GM18861 (cell line): ENCODE data around the gene GSTM5.
"Not testable (repeated sequence)": the region's sequence is repeated elsewhere in the genome, so short reads cannot be mapped to it uniquely, and the experiment has no call there.

ENCODE experiments used
- ATAC-seq: cut with Tn5 transposase; IDR thresholded peaks from one replicate; pipeline ENCODE4 v1.9.1; 2021; ENCODE audit not compliant: unreplicated experiment

Gene GSTM5

DNA sequence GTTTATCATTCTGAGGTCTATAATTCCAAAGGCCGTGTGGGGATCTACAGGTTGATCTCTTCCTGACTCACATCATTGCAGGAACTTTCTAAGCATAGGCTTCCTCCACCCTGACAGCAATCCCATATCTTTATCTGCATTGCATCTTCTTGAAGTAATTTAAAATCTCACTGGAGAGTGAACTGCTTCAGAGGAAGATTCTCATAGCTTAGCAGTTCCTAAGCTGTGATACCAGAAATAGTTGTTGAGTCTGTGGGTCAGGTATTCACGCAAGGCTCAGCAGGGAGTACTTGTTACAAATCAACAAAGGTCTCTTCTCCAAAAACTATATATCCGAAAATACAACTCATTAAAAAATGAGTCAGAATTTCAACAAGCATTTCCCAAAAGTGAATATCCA is 16.9 kb upstream of the GSTM5 start:
- not testable (repeated sequence) for ATAC-seq

DNA sequence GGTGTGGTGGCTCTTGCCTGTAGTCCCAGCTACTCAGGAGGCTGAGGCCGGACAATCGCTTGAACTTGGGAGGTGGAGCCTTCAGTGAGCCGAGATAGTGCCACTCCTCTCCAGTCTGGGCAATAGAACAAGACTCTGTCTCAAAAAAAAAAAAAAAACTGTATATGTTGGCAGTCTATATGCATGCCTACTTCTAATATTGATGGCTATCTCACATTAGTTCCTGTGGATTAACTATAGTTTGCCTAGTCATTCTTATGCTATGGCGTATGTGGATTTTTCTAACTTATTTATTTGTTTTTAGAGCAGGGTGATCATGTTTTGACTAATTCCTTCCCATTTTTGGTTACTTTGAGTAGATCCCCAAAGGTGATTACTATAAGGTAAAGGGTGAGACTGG is 15.0 kb upstream of the GSTM5 start:
- no peak for ATAC-seq

DNA sequence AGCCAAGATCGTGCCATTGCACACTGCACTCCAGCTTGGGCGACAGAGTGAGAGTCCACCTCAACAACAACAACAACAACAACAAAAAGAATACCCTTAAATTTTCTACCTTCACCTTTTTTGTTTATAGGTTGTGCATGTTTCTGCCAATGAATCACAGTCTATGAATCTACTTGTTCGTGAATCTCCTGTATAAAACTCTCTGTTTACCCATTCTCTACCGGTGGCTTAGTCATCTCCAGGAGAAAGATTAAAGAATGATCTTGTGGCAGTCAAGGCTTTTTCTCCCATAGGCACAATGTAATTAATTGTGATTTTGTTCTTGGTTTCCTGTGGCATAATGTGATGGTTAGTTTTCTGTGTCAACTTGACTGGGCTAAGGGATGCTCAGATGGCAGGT is 14.2 kb upstream of the GSTM5 start:
- ATAC-seq, result not testable (repeated sequence)

DNA sequence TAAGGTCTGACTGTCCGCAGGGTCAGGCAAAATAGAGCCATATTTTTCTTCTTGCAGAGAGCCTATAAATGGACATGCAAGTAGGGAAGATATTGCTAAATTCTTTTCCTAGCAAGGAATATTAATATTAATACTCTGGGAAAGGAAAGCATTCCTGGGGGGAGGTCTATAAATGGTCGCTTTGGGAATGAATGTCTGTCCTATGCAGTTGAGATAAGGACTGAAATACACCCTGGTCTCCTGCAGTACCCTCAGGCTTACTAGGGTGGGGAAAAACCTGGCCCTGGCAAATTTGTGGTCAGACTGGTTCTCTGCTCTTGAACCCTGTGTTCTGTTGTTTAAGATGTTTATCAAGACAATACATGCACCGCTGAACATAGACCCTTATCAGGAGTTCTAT is 9.1 kb upstream of the GSTM5 start:
- not testable (repeated sequence) for ATAC-seq

DNA sequence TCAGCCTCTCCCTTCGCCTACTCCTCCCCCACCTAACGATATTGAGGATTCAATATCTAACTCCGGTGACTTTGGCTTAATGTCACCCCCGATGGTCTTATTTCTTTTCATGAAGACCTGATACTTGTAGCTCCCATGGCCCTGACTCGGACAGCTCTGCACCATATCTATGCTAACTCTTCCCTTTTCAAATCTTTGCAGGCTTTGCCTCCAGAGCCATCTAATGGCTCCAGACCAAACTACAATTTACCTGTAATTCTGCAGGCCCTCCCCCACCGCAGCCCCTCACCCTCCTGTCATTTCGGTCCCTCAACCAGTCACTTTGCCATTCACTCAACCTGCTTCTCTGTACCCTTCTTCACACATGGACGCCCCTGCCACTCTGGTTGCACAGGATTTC is 7.9 kb upstream of the GSTM5 start:
- no peak for ATAC-seq

DNA sequence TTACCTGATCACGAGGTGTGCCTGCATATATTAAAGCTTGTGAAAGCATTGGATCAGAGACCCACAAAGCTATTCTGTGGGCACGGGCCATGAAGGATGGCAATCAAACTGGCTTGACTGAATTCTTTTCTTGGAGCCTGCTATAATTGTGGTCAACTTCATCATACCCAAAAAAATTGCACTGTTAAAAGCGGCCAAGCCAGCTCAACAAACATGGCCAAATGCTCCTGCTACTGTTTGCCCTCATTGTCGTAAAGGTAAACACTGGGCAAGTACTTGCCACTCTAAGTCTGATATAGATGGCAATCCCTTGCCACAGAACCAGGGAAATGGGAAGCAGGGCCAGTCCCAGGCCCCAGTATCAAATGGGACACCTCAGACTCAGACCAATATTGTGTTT is 6.6 kb upstream of the GSTM5 start:
- ATAC-seq, result no peak

DNA sequence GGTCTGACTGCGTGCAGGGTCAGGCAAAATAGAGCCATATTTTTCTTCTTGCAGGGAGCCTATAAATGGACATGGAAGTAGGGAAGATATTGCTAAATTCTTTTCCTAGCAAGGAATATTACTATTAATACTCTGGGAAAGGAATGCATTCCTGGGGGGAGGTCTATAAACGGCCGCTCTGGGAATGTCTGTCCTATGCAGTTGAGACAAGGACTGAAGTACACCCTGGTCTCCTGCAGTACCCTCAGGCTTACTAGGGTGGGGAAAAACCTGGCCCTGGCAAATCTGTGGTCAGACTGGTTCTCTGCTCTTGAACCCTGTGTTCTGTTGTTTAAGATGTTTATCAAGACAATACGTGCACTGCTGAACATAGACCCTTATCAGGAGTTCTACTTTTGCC is 3.1 kb upstream of the GSTM5 start:
- ATAC-seq, result not testable (repeated sequence)

DNA sequence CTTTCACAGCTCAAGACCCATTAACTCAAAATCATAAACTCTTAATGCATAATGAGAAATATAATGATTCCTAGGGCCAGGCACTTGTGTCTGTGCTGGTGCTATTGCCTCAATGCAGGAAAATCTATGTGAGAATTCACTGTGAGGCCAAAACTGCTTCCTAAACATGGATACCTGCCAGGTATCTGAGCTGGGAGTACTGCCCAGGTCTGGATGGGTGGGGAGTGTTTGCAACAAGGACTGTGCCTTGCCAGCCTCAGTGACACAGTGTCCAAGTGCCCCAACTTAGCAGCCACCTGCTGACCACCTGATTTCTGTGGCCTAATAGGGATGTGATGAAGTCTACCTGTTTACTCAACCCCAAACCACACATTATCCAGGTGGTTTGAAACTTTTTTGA is 2.2 kb upstream of the GSTM5 start:
- ATAC-seq, result not testable (repeated sequence)

DNA sequence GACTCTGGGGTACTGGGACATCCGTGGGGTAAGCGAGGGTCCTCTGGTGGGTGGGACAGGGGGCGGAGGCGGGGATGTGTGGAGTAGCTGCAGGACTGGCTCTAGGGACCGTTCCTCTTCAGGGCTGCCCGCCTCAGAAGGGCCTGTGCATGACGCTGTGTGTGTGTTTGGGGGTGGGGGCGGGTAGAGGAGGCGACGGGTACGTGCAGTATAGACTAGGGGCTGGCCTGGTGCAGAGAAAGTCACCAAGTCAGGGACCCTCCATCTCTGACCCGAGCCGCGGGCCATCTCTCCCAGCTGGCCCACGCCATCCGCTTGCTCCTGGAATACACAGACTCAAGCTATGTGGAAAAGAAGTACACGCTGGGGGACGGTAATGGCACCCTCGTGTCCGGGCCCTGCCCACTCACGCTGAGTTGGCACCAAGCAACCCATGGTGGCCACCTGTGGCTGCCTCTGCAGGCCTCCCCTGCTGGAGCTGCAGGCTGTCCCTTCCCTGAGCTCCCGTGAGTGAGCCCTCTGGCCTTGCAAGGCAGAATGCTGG is 342 bp downstream of the GSTM5 start:
- no peak for ATAC-seq

DNA sequence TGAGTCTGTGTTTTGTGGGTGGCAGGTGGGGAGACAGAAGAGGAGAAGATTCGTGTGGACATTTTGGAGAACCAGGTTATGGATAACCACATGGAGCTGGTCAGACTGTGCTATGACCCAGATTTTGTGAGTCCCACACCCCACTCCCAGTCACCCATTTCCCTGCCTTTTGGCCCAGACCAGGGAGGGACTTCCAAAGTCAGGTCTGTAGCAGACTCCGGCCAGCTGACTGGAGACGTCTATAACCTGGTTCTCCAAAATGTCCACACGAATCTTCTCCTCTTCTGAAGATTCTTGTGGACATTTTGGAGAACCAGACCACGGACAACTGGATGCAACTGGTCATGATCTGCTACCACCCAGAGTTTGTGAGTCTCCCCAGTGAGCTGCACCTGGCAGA is 1.6 kb downstream of the GSTM5 start:
- ATAC-seq, result no peak

DNA sequence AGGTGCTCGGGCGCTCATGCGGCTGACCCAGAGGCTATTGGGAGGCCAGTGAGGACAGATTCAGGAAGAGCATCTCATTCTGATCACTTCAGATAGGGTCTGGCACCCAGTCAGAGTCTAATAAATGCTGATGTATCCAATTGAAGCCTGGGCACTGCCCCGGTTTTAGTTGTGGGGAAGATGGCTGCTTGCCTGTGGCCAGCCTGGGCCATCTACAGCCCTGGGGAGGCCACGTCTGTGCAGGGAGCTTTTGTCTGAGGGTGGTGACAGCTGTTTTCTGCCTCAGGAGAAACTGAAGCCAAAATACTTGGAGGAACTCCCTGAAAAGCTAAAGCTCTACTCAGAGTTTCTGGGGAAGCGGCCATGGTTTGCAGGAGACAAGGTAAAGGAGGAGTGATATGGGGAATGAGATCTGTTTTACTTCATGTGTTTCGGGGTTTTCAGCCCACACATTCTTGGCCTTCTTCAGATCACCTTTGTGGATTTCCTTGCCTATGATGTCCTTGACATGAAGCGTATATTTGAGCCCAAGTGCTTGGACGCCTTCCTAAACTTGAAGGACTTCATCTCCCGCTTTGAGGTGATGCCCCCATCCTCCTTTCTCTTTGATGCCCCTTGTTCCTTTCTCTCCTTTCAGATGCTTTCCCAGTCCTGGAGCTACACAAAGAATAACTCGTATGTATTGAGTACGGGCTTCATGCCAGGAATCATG is 2.8 kb downstream of the GSTM5 start:
- no peak for ATAC-seq

DNA sequence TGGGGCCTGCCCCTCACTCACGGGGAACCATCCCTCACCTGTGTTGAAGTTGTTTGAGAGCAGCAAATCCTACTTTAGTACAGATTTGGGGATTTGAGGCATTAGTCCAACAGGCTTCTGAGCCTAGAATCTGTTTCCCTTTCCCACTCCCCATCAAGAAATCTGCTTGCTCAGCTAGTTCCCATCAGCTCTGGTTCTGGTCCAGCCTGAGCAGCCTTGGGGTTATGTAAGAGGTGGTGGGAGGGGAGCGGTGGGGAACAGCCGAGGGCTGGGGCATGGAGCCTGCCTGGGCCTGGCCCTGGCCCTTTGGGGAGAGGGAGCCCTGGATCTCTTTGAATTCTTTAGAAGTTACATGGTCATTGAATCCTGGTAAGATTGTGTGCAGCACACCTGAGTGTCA is 4.1 kb downstream of the GSTM5 start:
- ATAC-seq, result no peak

DNA sequence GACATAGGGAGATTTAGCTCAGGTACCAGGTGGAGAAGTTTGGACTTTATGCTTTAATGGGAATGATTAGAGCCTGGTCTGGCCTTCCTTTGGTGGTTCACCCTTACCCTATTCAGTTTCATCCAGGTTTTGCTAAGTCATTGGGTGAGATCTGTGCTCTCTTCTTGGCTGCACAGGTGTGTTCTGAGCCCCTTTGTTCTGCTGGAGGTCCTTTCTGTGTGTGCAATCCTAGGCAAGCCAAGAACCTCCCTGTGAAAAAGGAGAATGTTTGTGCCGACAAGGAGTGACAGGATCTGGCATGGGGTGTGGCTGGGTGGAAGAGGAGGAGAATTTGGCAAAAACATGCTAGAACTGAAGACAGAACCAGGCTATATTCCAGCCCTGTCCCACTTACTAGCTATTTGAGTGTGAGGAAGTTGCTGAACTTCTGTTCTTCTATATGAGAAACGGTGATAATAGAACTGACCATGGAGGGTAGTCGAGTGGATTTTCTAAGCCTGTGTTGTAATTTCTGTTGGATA is 4.6 kb downstream of the GSTM5 start:
- no peak for ATAC-seq

DNA sequence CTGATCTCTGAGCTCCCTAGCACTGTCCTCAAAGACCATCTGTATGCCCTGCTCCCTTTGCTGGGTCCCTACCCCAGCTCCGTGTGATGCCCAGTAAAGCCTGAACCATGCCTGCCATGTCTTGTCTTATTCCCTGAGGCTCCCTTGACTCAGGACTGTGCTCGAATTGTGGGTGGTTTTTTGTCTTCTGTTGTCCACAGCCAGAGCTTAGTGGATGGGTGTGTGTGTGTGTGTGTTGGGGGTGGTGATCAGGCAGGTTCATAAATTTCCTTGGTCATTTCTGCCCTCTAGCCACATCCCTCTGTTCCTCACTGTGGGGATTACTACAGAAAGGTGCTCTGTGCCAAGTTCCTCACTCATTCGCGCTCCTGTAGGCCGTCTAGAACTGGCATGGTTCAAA is 5.7 kb downstream of the GSTM5 start:
- ATAC-seq, result no peak

DNA sequence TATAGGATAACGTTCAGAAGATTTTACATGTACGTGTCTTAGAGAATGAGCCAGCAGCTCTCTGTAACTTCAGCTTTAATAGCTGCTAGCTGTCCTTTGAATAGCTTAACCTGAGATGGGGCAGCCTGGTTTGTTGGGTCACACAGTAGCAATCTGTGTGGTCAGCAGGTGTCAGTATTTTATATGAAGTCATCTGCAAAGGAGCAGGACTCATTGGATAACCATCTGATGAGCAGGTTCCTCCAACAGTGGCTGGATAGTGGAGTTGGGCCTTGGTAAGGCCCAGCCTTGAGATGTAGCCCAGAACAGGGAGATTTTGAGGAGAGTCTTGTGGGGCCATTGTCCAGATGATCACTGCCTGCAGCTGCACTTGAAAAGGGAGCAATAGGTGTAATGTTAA is 6.4 kb downstream of the GSTM5 start:
- ATAC-seq, result no peak

DNA sequence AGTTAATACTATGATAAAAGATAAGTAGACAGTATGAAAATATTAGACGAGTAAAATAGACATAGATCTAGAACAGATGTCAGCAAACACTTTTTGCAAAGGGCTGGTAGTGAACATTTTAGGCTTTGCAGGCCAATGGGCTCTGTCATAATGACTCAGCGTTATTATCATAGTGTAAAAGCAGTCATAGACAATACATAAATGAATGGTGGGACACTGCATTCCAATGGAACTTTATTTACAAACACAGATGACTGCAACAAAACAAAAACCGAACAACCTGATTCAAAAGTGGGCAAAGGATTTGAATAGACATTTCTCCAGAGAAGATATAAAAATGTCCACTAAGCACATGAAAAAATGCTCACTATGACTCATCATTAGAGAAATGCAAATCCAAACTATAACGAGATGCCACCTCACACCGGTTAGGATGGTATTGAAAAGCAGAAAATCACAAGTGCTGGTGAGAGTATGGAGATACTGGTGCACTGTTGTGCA is 7.3 kb downstream of the GSTM5 start:
- peak; percentile 67 for ATAC-seq

DNA sequence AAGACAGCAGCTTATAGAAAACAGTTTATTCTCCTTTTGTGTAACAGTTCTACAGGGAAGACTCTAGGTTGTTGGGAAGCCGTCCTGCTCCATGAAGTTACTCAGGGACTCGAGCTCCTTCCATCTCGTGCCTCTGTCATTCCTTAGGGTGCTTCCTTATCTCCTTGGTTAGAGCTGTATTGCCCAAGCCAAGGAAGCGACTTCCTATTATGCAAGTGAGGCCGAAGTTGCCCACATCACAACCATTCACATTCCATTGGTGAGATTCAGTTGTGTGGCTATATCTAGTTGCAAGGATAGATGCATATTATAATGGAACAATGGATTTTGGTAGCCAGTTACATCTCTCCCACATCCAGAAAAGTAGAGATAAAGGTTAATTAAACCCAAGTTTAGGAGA is 9.0 kb downstream of the GSTM5 start:
- no peak for ATAC-seq

DNA sequence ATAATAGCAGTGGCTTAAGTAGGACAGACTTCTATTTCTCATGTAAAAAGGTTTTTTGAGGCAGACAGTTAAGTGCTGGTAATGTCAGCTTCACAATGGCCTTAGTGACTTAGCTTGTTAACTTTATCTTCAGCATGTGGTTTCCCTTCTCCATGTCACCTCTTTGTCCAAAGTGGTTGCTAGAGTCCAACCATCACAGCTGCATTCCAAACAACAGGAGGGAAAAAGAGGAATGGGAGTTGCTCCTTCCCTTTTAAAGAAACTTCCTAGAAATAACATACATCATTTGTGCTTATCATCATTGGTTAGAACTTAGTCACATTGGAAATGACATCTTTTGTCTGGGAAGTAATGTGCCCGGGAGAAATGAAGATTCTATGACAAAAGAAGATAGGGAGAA is 9.9 kb downstream of the GSTM5 start:
- no peak for ATAC-seq

DNA sequence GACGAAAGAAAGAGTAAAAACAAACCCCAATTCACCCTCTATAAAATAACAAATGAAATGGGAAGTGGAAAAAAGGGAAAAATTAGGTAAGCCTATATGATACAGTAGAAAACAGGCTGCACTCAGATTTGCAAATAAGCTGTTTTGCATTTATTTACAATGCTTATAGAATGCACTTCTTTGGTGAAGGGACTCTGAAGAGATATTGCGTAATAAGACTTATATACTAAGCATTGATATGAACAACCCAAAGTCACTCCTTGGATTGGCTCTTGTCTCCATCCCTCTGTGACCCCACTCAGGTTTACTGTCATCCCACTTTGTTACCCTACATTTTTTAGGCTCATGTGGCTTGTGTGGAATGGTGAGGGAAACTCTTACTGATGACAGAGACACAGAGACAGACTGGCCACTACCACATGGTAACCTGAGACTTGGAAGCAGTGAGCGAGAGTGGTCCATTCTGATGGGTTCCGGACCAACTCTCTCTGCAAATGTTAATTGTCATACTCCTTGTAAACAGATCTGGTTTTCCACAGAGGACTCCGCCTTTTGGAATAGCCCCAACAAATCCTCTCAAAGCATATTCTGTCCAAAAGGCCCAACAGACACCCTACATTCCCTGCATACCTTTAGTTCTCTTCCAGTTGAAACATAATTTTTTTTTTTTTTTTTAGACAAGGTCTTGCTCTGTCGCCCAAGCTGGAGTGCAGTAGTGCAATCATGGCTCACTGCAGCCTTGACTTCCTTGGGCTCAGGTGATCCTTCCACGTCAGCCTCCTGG is 11.0 kb downstream of the GSTM5 start:
- no peak for ATAC-seq

DNA sequence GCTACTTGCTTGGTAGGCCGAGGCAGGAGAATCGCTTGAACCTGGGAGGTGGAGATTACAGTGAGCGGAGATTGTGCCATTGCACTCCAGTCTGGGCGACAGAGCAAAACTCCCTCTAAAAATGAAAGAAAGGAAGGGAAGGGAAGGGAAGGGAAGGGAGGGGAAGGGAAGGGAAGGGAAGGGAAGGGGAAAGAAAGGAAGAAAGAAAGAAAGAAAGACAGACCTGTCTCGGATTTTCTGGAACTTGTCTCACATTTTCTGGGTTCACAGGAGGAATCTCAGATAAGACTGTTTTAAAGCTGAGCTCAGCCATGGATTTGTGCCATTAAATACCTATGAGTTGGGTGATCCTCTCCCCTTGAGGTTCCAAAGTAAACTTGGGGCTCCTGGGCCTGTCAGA is 12.9 kb downstream of the GSTM5 start:
- no peak for ATAC-seq

DNA sequence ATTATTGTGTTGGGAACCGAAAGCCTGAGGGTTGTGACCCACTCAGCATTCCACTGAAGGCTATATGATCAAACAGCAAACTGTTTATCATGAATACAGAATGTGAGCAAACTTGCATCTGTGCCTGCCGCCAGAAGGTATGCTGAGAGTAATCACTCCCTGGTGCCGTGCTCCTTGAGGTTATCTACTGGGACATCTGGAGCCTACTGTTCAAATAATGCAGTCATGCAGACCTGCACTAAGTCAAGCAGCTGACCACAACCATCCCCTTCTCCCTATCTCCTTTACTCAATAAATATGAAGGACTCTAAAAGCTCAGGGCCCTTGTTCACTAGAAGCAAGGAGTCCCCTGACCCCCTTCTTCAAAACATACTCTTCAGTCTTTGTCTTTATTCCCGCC is 13.5 kb downstream of the GSTM5 start:
- no peak for ATAC-seq

DNA sequence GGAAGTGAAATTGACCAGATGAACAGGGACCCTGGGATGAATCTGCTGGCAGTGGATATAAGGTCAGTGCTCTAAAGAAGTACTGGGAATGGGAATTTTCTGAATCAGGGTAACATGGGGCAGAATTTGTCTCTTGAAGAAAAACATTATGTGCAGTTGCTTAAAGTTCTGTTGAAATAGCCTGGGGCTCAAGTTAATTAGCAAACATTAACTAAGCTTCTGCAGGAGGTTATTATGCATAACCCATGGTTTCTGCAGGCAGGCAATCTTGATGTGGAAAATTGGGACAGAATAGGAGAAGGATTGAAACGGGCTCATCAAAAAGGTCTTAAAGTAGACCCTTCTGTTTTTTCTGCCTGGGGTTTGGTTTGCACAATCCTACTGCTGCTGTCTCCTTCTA is 14.0 kb downstream of the GSTM5 start:
- ATAC-seq, result no peak
